Panc1 (cell line): ENCODE results near the gene PRL. TPM values are rescaled to one million over a fixed set of nuclear protein-coding genes. Genes with fewer than 3 reads are reported as not detected.

ENCODE experiments used
- ATAC-seq: fragments of 200-7000 bp; cut with Tn5 transposase; 2 replicates; pipeline ENCODE4 v1.9.1; 2020; ENCODE audit warnings: mild to moderate bottlenecking, moderate library complexity
- BruUV-seq: library from RNA; stranded (reverse); fragments of 400-500 nt; replicated peaks from 2 replicates; lab custom pipeline; 2021; lab: Mats Ljungman, UMichigan
- CTCF ChIA-PET: fragments of 300-600 bp; sonication (Branson Sonifier 250); formaldehyde crosslinking; loops from one replicate; lab custom pipeline; 2022; ENCODE audit warnings: antibody characterized with exemption; lab: Charles Lee
- POLR2A ChIA-PET: fragments of 300-600 bp; sonication (Branson Sonifier 250); formaldehyde crosslinking; loops from one replicate; lab custom pipeline; 2022; ENCODE audit warnings: antibody characterized with exemption; lab: Charles Lee
- DNase-seq: peaks from one replicate; pipeline ENCODE4 v3.0.0-alpha.2; 2010; ENCODE audit warnings: low read depth, low spot score
- H3K27ac ChIP-seq: 2 replicates; pipeline ENCODE4 v1.5.1; 2011; ENCODE audit warnings: mild to moderate bottlenecking, low read length, inconsistent platforms
- H3K27me3 ChIP-seq: fragments of 200-500 bp; sonication (Bioruptor generic); 2 replicates; pipeline ENCODE4 v1.6.0; 2014; ENCODE audit warnings: low read length, inconsistent platforms; ENCODE audit not compliant: control insufficient read depth, insufficient read depth
- H3K36me3 ChIP-seq: fragments of 200-500 bp; sonication (Bioruptor generic); 2 replicates; pipeline ENCODE4 v1.5.1; 2014; ENCODE audit warnings: inconsistent platforms, mild to moderate bottlenecking, low read length, moderate library complexity; ENCODE audit not compliant: control insufficient read depth, insufficient read depth
- H3K4me1 ChIP-seq: 2 replicates; pipeline ENCODE4 v1.5.1; 2011; ENCODE audit warnings: inconsistent platforms, mild to moderate bottlenecking, low read length, moderate library complexity; ENCODE audit not compliant: control insufficient read depth, insufficient read depth
- H3K4me3 ChIP-seq, 2 experiments: 2 replicates each; pipeline ENCODE4 v1.5.1; 2011 to 2012; ENCODE audit warnings: low read depth in 2 of 2, low read length in 2 of 2, mild to moderate bottlenecking in 2 of 2, inconsistent platforms in 1 of 2, moderate library complexity in 1 of 2
- H3K9me3 ChIP-seq: fragments of 200-500 bp; sonication (Bioruptor generic); 2 replicates; pipeline ENCODE4 v1.5.1; 2014; ENCODE audit warnings: low read depth, mild to moderate bottlenecking, inconsistent platforms, low read length, moderate library complexity; ENCODE audit not compliant: control insufficient read depth, insufficient read depth
- POLR2AphosphoS5 ChIP-seq: IDR thresholded peaks from 2 replicates; pipeline ENCODE4 v1.6.1; 2012; ENCODE audit warnings: mild to moderate bottlenecking, low read depth, low read length, moderate library complexity
- SIN3A ChIP-seq: IDR thresholded peaks from 2 replicates; pipeline ENCODE4 v1.6.1; 2012; ENCODE audit warnings: low read depth, mild to moderate bottlenecking, low read length, moderate library complexity, borderline replicate concordance; ENCODE audit not compliant: insufficient read depth
- TCF7L2 ChIP-seq: IDR thresholded peaks from 2 replicates; pipeline ENCODE4 v1.6.1; 2011; ENCODE audit warnings: mild to moderate bottlenecking, low read depth, low read length, inconsistent platforms
- in situ Hi-C: cut with HindIII; loops from 2 replicates; pipeline ENCODE4 v1.10.0; 2016; ENCODE audit warnings: low sequenced_read_pairs, low pct_unique_long_range_greater_than_20kb
- intact Hi-C: fragments of 100-400 bp; cut with micrococcal nuclease; formaldehyde crosslinking; loops from one replicate; pipeline ENCODE4 v1.10.0; 2022; ENCODE audit not compliant: unreplicated experiment
- total RNA-seq: library from RNA; stranded (reverse); gene quantifications from one replicate; pipeline ENCODE4 v1.2.1, GENCODE V29; 2021; ENCODE audit not compliant: unreplicated experiment
- TF ChIP-seq, protein P1 (sequence below): fragments of 450-650 bp; IDR thresholded peaks from 2 replicates; pipeline ENCODE4 v1.5.1; 2017; ENCODE audit warnings: mild to moderate bottlenecking
- TF ChIP-seq, protein P2 (sequence below), 2 experiments: IDR thresholded peaks; 2 replicates each; pipeline ENCODE4 v1.6.1; 2011 to 2012; ENCODE audit warnings: low read depth in 2 of 2, control low read depth in 1 of 2, low read length in 1 of 2, mild to moderate bottlenecking in 1 of 2, moderate library complexity in 1 of 2; ENCODE audit not compliant: insufficient read depth in 1 of 2

The PRL gene
- total RNA-seq, 1 experiment from 2014 or later, result not detected

DNA sequence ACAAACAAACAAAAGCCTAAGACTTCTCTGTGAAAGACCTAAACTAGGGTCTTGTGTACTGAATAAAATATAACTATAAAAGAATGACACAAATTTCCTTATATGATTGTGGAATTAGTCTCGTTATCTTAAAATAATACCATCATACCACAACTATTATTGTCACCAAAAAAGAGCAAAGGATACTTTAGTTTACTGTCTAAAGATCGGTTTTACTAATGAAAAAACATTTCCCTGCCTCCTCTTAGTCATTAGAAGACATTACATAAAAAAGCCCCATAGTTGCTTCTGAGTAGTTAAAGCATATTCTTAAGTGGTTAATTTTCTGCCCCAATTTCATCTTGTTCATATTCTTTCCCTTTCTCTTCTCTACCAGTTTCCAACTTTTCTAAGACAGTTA, 33.1 kb downstream of the PRL start:
- no peaks in the 10 kb centered on the region for H3K36me3 ChIP-seq
- BruUV-seq, result no TSS peak

DNA sequence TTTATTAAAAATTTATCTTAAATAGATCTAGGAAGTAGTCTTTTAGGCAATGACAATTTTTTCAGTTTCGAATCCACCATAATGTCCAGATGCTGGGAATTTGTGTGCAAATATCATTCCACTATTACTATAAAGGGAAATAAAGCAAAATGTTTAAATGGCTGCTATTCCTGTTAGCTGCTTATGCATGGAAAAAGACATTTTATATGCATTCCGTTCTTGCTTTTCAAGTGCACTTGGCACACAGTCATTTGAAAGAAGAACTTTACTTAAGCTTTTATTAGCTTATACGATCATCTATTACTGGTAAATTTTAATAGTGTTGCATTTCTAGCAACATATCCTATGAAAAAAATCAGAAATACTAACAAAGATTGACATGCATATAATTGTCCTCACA, 42.0 kb downstream of the PRL start:
- no peak for DNase-seq
- intact Hi-C loops (no loop called here), in situ Hi-C loops (no loop called here)
- H3K4me3 ChIP-seq, result no peak overlapping the region
- ChIA-PET POLR2A (no interaction called here), CTCF (no interaction called here)
- no peaks in the 10 kb centered on the region for H3K36me3 ChIP-seq
- H3K27me3 ChIP-seq, result no peaks in the 10 kb centered on the region
- TF ChIP-seq SIN3A (no peak), TCF7L2 (no peak), POLR2AphosphoS5 (no peak)
- no peak for ATAC-seq
- H3K27ac ChIP-seq, result no peak overlapping the region
- H3K9me3 ChIP-seq, result no peaks in the 10 kb centered on the region
- no TSS peak for BruUV-seq
- no peaks in the 10 kb centered on the region for H3K4me1 ChIP-seq

More for the DNA sequence above, 33.1 kb downstream of the PRL start:
- ATAC-seq (no peak), DNase-seq (no peak)
- no peak overlapping the region for H3K4me3 ChIP-seq
- in situ Hi-C loops, result no loop called here
- H3K9me3 ChIP-seq, result no peaks in the 10 kb centered on the region
- H3K27ac ChIP-seq, result no peak overlapping the region
- no peaks in the 10 kb centered on the region for H3K4me1 ChIP-seq
- intact Hi-C loops, result no loop called here
- TF ChIP-seq POLR2AphosphoS5 (no peak), TCF7L2 (no peak)
- CTCF ChIA-PET, result no interaction called here
- POLR2A ChIA-PET, result no interaction called here
- no peaks in the 10 kb centered on the region for H3K27me3 ChIP-seq

DNA sequence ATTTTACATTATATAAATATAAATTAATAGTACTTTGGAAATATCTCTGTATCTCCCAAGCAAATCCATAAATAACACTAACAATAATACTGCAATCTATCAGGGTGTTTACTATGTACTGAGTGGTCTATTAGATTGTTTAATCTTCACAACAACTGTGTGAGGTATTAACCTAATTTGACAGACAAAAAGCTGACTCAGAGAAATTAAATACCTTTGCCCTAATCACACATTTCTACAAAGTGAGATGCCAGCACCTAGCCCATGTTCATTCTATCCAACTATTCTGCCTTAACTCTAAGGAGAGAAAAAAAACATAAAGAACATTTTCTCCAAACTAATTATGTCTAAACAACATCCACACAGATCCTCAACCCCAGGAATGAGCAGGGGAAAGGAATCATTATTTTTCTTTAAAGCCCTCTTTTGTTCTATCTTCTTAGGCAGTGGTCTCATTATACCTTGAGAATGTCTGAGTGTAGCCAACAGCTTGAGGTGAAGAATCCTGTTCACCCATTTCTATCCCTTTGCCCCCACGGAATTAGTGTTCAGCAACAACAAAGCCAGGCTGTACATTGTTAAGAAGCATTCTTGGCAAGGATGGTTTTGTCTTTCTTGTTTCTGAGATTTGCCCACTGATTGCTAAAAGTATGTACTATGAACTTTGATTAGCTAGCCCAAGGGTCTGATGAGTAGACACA, 42.7 kb downstream of the PRL start:
- intact Hi-C loops (no loop called here), in situ Hi-C loops (no loop called here)
- no peak overlapping the region for H3K4me3 ChIP-seq
- DNase-seq, result no peak
- BruUV-seq, result no TSS peak
- TF ChIP-seq TCF7L2, result no peak
- TF ChIP-seq, protein P1, sequence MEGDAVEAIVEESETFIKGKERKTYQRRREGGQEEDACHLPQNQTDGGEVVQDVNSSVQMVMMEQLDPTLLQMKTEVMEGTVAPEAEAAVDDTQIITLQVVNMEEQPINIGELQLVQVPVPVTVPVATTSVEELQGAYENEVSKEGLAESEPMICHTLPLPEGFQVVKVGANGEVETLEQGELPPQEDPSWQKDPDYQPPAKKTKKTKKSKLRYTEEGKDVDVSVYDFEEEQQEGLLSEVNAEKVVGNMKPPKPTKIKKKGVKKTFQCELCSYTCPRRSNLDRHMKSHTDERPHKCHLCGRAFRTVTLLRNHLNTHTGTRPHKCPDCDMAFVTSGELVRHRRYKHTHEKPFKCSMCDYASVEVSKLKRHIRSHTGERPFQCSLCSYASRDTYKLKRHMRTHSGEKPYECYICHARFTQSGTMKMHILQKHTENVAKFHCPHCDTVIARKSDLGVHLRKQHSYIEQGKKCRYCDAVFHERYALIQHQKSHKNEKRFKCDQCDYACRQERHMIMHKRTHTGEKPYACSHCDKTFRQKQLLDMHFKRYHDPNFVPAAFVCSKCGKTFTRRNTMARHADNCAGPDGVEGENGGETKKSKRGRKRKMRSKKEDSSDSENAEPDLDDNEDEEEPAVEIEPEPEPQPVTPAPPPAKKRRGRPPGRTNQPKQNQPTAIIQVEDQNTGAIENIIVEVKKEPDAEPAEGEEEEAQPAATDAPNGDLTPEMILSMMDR, result no peak
- no peak for TF ChIP-seq POLR2AphosphoS5
- no peak for TF ChIP-seq SIN3A
- TF ChIP-seq, protein P2, sequence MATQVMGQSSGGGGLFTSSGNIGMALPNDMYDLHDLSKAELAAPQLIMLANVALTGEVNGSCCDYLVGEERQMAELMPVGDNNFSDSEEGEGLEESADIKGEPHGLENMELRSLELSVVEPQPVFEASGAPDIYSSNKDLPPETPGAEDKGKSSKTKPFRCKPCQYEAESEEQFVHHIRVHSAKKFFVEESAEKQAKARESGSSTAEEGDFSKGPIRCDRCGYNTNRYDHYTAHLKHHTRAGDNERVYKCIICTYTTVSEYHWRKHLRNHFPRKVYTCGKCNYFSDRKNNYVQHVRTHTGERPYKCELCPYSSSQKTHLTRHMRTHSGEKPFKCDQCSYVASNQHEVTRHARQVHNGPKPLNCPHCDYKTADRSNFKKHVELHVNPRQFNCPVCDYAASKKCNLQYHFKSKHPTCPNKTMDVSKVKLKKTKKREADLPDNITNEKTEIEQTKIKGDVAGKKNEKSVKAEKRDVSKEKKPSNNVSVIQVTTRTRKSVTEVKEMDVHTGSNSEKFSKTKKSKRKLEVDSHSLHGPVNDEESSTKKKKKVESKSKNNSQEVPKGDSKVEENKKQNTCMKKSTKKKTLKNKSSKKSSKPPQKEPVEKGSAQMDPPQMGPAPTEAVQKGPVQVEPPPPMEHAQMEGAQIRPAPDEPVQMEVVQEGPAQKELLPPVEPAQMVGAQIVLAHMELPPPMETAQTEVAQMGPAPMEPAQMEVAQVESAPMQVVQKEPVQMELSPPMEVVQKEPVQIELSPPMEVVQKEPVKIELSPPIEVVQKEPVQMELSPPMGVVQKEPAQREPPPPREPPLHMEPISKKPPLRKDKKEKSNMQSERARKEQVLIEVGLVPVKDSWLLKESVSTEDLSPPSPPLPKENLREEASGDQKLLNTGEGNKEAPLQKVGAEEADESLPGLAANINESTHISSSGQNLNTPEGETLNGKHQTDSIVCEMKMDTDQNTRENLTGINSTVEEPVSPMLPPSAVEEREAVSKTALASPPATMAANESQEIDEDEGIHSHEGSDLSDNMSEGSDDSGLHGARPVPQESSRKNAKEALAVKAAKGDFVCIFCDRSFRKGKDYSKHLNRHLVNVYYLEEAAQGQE (IDR thresholded peaks at IDR 0.05; ENCODE audit: insufficient read depth in 1 of 2, low read depth in 2 of 2, low read length in 1 of 2), result no peak
- ATAC-seq, result no peak
- ChIA-PET POLR2A (no interaction called here), CTCF (no interaction called here)
- H3K36me3 ChIP-seq, result no peaks in the 10 kb centered on the region
- H3K27me3 ChIP-seq, result no peaks in the 10 kb centered on the region
- peak overlapping the region; percentile 23; the same call in 1 of the 2 replicates for H3K27ac ChIP-seq
- H3K9me3 ChIP-seq, result no peaks in the 10 kb centered on the region
- H3K4me1 ChIP-seq, result no peaks in the 10 kb centered on the region
